GM12875 (cell line): ENCODE data around the gene FAM117A.

Experiments
- H3K4me3 ChIP-seq: one replicate; pipeline ENCODE4 v1.5.1; 2011; ENCODE audit warnings: low read depth, low read length, control low read depth
- CTCF ChIP-seq: IDR thresholded peaks from 2 replicates; pipeline ENCODE4 v1.5.1; 2011; ENCODE audit warnings: low read depth, mild to moderate bottlenecking, control low read depth, inconsistent platforms, low read length, moderate library complexity, borderline replicate concordance; ENCODE audit not compliant: insufficient read depth

The FAM117A gene

GRCh38 chr17:49755663-49756283, 8.2 kb downstream of the FAM117A start:
- TF ChIP-seq CTCF = no peak
- no peak overlapping the region for H3K4me3 ChIP-seq

GRCh38 chr17:49753959-49754391, 10.0 kb downstream of the FAM117A start:
- TF ChIP-seq CTCF = no peak
- H3K4me3 ChIP-seq = no peak overlapping the region

GRCh38 chr17:49752508-49752907, 11.4 kb downstream of the FAM117A start:
- no peak overlapping the region for H3K4me3 ChIP-seq
- no peak for TF ChIP-seq CTCF

GRCh38 chr17:49749730-49750129, 14.2 kb downstream of the FAM117A start:
- TF ChIP-seq CTCF = no peak

GRCh38 chr17:49748791-49749190, 15.1 kb downstream of the FAM117A start:
- no peak overlapping the region for H3K4me3 ChIP-seq
- no peak for TF ChIP-seq CTCF

More at GRCh38 chr17:49749730-49750129, 14.2 kb downstream of the FAM117A start:
- no peak overlapping the region for H3K4me3 ChIP-seq

GRCh38 chr17:49748223-49748622, 15.7 kb downstream of the FAM117A start:
- H3K4me3 ChIP-seq = no peak overlapping the region
- no peak for TF ChIP-seq CTCF

- H3K4me3 ChIP-seq = no peak overlapping the region
- TF ChIP-seq CTCF = no peak
These were observed 16.3 kb downstream of the FAM117A start for GRCh38 chr17:49747632-49748031.
